Hair follicular keratinocyte (primary cell): ENCODE measurements around the gene PDE6B. TPM values are rescaled to one million over a fixed set of nuclear protein-coding genes. Genes with fewer than 3 reads are reported as not detected.

ENCODE experiments used
- total RNA-seq: library from RNA; depleted of rRNA; stranded (reverse); fragments of >200 nt; gene quantifications from 2 replicates; pipeline ENCODE4 v1.2.3, GENCODE V29; 2015

The PDE6B gene
- 0.11 and 3.3 TPM in 2 replicates for total RNA-seq

GRCh38 chr4:624705-625590 lies at the start of gene PDE6B:
PDE6B (plus strand) TSS chr4:625573; CDS start chr4:625627, 54 bp downstream.

GRCh38 chr4:576245-576821 lies 49.0 kb upstream of the PDE6B start, which contains the start of gene TMEM271:
TMEM271 (minus strand) TSS chr4:576295; CDS start chr4:576062, 233 bp downstream.

GRCh38 chr4:674172-675035 lies 49.0 kb downstream of the PDE6B start, which contains the start of the genes ATP5ME and MYL5:
ATP5ME (minus strand) TSS chr4:674276; CDS start chr4:674247, 29 bp downstream.
MYL5 (plus strand) TSS chr4:674542; CDS start chr4:678027, 3,485 bp downstream.

GRCh38 chr4:688854-689681 lies 63.7 kb downstream of the PDE6B start, which contains the start of gene SLC49A3:
SLC49A3 (minus strand) TSS chr4:689151; CDS start chr4:689127, 24 bp downstream.

GRCh38 chr4:705278-706082 lies 80.1 kb downstream of the PDE6B start, which contains the start of gene PCGF3:
PCGF3 (plus strand) TSS chr4:705832; CDS start chr4:733681, 27,849 bp downstream.

Other genes starting within 250 kb of the PDE6B start
- 10.6 and 11.5 TPM in 2 replicates for gene ZNF721, start 126.4 kb upstream of the PDE6B start, total RNA-seq
- gene PIGG, start 126.4 kb upstream of the PDE6B start, total RNA-seq, result 24.9 and 27.9 TPM in 2 replicates
- gene TMEM271, start 49.3 kb upstream of the PDE6B start, total RNA-seq, result not detected in 2 replicates
- gene ATP5ME, start 48.7 kb downstream of the PDE6B start, total RNA-seq, result 211 and 300 TPM in 2 replicates
- 3.7 and 4.8 TPM in 2 replicates for gene MYL5, start 49.0 kb downstream of the PDE6B start, total RNA-seq
- not detected in 2 replicates for gene SLC49A3, start 63.6 kb downstream of the PDE6B start, total RNA-seq
- gene PCGF3, start 80.3 kb downstream of the PDE6B start, total RNA-seq, result 19.3 and 19.7 TPM in 2 replicates
- gene CPLX1, start 200.6 kb downstream of the PDE6B start, total RNA-seq, result 0.23 TPM in 1 of 2 replicates, not detected in the other